GM12892 (cell line): Measurements from ENCODE around the gene INPP5A.

Experiments used
- POLR2A ChIP-seq: IDR thresholded peaks from 2 replicates; pipeline ENCODE4 v1.6.1; 2011; ENCODE audit warnings: low read depth, low read length, control low read depth
- POLR2AphosphoS5 ChIP-seq: IDR thresholded peaks from 2 replicates; pipeline ENCODE4 v1.6.1; 2011; ENCODE audit warnings: low read depth, low read length, control low read depth
- TAF1 ChIP-seq: IDR thresholded peaks from 2 replicates; pipeline ENCODE4 v1.6.1; 2011; ENCODE audit warnings: low read depth, mild to moderate bottlenecking, control low read depth, low read length, borderline replicate concordance

DNA sequence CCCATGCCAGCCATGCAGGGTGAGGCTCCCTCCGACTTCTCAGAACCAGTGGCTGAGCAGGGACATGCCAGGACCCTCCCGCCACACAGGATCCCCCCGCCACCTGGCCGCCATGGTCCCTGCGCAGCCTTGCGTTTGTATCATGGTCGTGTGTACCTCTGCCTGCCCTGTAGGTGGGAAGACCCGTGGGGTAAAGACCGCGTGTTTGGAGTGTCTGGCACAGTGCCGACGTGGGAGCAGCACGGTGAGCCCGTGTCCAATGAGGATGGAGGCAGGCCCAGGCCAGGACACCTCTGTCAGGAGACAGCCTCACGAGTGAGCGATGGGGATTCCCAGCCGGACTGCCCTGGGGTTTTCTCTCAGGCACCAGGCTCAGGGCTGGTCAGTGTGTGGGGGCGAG lies 216.5 kb downstream of the INPP5A start:
- TF ChIP-seq TAF1 (no peak), POLR2A (no peak), POLR2AphosphoS5 (no peak)
